HG02884 (cell line): ENCODE results near the gene HOXC13.

Source experiments
- ATAC-seq: cut with Tn5 transposase; IDR thresholded peaks from one replicate; pipeline ENCODE4 v1.9.1; 2021; ENCODE audit warnings: mild to moderate bottlenecking, moderate library complexity; ENCODE audit not compliant: unreplicated experiment

The HOXC13 gene

GRCh38 chr12:53939141-53940108 is 794 bp downstream of the HOXC13 start:
- ATAC-seq, result no peak

- no peak for ATAC-seq
Observed at GRCh38 chr12:53940443-53941014, 1.9 kb downstream of the HOXC13 start.

GRCh38 chr12:53941187-53941586 is 2.6 kb downstream of the HOXC13 start:
- ATAC-seq, result no peak

- ATAC-seq, result no peak
Observed at GRCh38 chr12:53941750-53942149, 3.1 kb downstream of the HOXC13 start.

GRCh38 chr12:53942467-53942997 is 3.9 kb downstream of the HOXC13 start:
- ATAC-seq, result no peak

- no peak for ATAC-seq
Observed at GRCh38 chr12:53944209-53944608, 5.6 kb downstream of the HOXC13 start.

- no peak for ATAC-seq
Observed at GRCh38 chr12:53944907-53945847, 6.5 kb downstream of the HOXC13 start.

GRCh38 chr12:53947743-53948142 is 9.1 kb downstream of the HOXC13 start:
- no peak for ATAC-seq

- no peak for ATAC-seq
Observed at GRCh38 chr12:53948650-53949593, 10.3 kb downstream of the HOXC13 start.

GRCh38 chr12:53949631-53950436 is 11.2 kb downstream of the HOXC13 start:
- ATAC-seq, result no peak

- ATAC-seq, result no peak
Observed at GRCh38 chr12:53950437-53950773, 11.8 kb downstream of the HOXC13 start.

GRCh38 chr12:53950789-53951576 is 12.4 kb downstream of the HOXC13 start:
- no peak for ATAC-seq

- no peak for ATAC-seq
Observed at GRCh38 chr12:53951577-53952334, 13.1 kb downstream of the HOXC13 start.

- no peak for ATAC-seq
Observed at GRCh38 chr12:53952335-53952694, 13.7 kb downstream of the HOXC13 start.

GRCh38 chr12:53952871-53953734 is 14.5 kb downstream of the HOXC13 start:
- ATAC-seq, result no peak

GRCh38 chr12:53953831-53954693 is 15.4 kb downstream of the HOXC13 start:
- no peak for ATAC-seq
